K562 (cell line): Measurements from ENCODE around the gene SEH1L. TPM values are rescaled to one million over a fixed set of nuclear protein-coding genes. Genes with fewer than 3 reads are reported as not detected.

Source experiments
- DMBX1 ChIP-seq: fragments of 250-450 bp; sonication (Bioruptor Pico); IDR thresholded peaks from 2 replicates; pipeline ENCODE4 v1.8.0; 2022; ENCODE audit warnings: inconsistent platforms, mild to moderate bottlenecking, moderate library complexity, borderline replicate concordance
- FOXA3 ChIP-seq, 2 experiments: fragments of 450-650 bp in 1 of 2; sonication (generic) in 1 of 2; formaldehyde crosslinking; IDR thresholded peaks in 1 of 2; conservative IDR thresholded peaks in 1 of 2; 2 replicates each; pipeline versions ENCODE4 v1.4.0 to v1.8.0; 2020 to 2022; ENCODE audit warnings: mild to moderate bottlenecking in 2 of 2, missing genetic modification reagents in 1 of 2
- FOXK2 ChIP-seq, 2 experiments: fragments of 450-650 bp; IDR thresholded peaks in 1 of 2; conservative IDR thresholded peaks in 1 of 2; 2 replicates each; pipeline ENCODE4 v1.6.1; 2016; ENCODE audit warnings: low read depth in 2 of 2, mild to moderate bottlenecking in 1 of 2
- GTF2E2 ChIP-seq: fragments of 200-800 bp; sonication (Bioruptor generic); IDR thresholded peaks from 2 replicates; pipeline ENCODE4 v1.6.1; 2016; ENCODE audit warnings: missing genetic modification characterization, missing compliant biosample characterization
- MTA1 ChIP-seq: fragments of 450-650 bp; IDR thresholded peaks from 2 replicates; pipeline ENCODE4 v1.6.1; 2017; ENCODE audit warnings: borderline replicate concordance
- NFATC3 ChIP-seq: fragments of 450-650 bp; IDR thresholded peaks from 2 replicates; pipeline ENCODE4 v1.6.1; 2017; ENCODE audit warnings: mild to moderate bottlenecking
- NFIX ChIP-seq: fragments of 250-450 bp; sonication (Bioruptor Pico); IDR thresholded peaks from 2 replicates; pipeline ENCODE4 v1.4.0; 2020; ENCODE audit warnings: low read depth, mild to moderate bottlenecking, moderate library complexity
- ZNF217 ChIP-seq: sonication (generic); formaldehyde crosslinking; IDR thresholded peaks from 2 replicates; pipeline ENCODE4 v1.8.0; 2022; ENCODE audit warnings: mild to moderate bottlenecking, missing genetic modification reagents
- ZNF431 ChIP-seq: sonication (generic); formaldehyde crosslinking; IDR thresholded peaks from 2 replicates; pipeline ENCODE4 v1.8.0; 2022; ENCODE audit warnings: mild to moderate bottlenecking, missing genetic modification reagents
- polyA plus RNA-seq, 8 experiments: library from polyadenylated mRNA; depleted of rRNA in 4 of 8; stranded (reverse) in 5 of 8; unstranded in 3 of 8; fragments of >200 nt; fragmentation: Nextera tagmentation in 2 of 8; fragmentation: Illumina TruSeq in 1 of 8; extraction: Ambion mirVana in 2 of 8; extraction: Trizol in 1 of 8; gene quantifications; 2 replicates each; pipeline versions ENCODE4 v1.2.1 to v1.2.3, GENCODE V29; 2011 to 2014; ENCODE audit warnings: inconsistent platforms in 1 of 8, missing spikeins in 1 of 8
- total RNA-seq, 7 experiments: library from RNA; depleted of rRNA in 6 of 7; stranded (reverse); fragments of >200 nt in 6 of 7; fragmentation: Illumina TruSeq in 2 of 7; extraction: Trizol in 2 of 7; gene quantifications; 2 replicates each; pipeline versions ENCODE4 v1.2.1 to v1.2.3, GENCODE V29; 2011 to 2021; ENCODE audit warnings: low replicate concordance in 1 of 7
- TF ChIP-seq, protein P1 (sequence below): fragments of 450-650 bp; IDR thresholded peaks from 2 replicates; pipeline ENCODE4 v1.6.1; 2016; ENCODE audit warnings: mild to moderate bottlenecking, moderate library complexity
- TF ChIP-seq, protein P2 (sequence below), 2 experiments: fragments of 450-650 bp in 1 of 2; sonication (generic) in 1 of 2; formaldehyde crosslinking in 1 of 2; IDR thresholded peaks in 1 of 2; conservative IDR thresholded peaks in 1 of 2; 2 replicates each; pipeline versions ENCODE4 v1.6.1 to v1.8.1; 2016 to 2023; ENCODE audit warnings: mild to moderate bottlenecking in 2 of 2, moderate library complexity in 2 of 2, inconsistent platforms in 1 of 2, missing genetic modification reagents in 1 of 2
- TF ChIP-seq, protein P3 (sequence below): fragments of 450-650 bp; formaldehyde crosslinking; IDR thresholded peaks from 2 replicates; pipeline ENCODE4 v1.4.0; 2022; ENCODE audit warnings: mild to moderate bottlenecking, moderate library complexity
- TF ChIP-seq, protein P4 (sequence below): fragments of 450-650 bp; IDR thresholded peaks from 2 replicates; pipeline ENCODE4 v1.6.1; 2016

Gene SEH1L
- total and polyA plus RNA-seq, 9 of the 15 experiments (the other 6 are each of a cell fraction or from before 2014, with no cell fraction given) = 62.2 to 180 (median 108) TPM

DNA sequence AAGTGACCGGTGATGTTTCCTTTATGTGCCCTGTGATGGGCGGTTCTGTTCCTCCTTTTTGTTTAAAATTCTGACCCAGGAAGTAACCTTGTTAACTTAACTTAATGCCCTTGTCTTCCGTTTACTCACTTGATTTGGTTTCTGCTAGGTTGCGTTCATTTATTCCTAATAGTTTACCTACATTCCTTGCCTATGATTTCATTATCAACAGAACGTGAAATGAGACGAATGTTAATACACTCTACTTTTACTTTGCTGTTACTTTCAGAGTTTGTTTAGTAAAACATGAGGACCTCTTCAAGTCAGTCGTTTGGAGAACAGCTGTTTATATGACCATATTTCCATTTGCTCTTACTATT lies 44.0 kb downstream of the SEH1L start (continued):
- TF ChIP-seq, protein P1, sequence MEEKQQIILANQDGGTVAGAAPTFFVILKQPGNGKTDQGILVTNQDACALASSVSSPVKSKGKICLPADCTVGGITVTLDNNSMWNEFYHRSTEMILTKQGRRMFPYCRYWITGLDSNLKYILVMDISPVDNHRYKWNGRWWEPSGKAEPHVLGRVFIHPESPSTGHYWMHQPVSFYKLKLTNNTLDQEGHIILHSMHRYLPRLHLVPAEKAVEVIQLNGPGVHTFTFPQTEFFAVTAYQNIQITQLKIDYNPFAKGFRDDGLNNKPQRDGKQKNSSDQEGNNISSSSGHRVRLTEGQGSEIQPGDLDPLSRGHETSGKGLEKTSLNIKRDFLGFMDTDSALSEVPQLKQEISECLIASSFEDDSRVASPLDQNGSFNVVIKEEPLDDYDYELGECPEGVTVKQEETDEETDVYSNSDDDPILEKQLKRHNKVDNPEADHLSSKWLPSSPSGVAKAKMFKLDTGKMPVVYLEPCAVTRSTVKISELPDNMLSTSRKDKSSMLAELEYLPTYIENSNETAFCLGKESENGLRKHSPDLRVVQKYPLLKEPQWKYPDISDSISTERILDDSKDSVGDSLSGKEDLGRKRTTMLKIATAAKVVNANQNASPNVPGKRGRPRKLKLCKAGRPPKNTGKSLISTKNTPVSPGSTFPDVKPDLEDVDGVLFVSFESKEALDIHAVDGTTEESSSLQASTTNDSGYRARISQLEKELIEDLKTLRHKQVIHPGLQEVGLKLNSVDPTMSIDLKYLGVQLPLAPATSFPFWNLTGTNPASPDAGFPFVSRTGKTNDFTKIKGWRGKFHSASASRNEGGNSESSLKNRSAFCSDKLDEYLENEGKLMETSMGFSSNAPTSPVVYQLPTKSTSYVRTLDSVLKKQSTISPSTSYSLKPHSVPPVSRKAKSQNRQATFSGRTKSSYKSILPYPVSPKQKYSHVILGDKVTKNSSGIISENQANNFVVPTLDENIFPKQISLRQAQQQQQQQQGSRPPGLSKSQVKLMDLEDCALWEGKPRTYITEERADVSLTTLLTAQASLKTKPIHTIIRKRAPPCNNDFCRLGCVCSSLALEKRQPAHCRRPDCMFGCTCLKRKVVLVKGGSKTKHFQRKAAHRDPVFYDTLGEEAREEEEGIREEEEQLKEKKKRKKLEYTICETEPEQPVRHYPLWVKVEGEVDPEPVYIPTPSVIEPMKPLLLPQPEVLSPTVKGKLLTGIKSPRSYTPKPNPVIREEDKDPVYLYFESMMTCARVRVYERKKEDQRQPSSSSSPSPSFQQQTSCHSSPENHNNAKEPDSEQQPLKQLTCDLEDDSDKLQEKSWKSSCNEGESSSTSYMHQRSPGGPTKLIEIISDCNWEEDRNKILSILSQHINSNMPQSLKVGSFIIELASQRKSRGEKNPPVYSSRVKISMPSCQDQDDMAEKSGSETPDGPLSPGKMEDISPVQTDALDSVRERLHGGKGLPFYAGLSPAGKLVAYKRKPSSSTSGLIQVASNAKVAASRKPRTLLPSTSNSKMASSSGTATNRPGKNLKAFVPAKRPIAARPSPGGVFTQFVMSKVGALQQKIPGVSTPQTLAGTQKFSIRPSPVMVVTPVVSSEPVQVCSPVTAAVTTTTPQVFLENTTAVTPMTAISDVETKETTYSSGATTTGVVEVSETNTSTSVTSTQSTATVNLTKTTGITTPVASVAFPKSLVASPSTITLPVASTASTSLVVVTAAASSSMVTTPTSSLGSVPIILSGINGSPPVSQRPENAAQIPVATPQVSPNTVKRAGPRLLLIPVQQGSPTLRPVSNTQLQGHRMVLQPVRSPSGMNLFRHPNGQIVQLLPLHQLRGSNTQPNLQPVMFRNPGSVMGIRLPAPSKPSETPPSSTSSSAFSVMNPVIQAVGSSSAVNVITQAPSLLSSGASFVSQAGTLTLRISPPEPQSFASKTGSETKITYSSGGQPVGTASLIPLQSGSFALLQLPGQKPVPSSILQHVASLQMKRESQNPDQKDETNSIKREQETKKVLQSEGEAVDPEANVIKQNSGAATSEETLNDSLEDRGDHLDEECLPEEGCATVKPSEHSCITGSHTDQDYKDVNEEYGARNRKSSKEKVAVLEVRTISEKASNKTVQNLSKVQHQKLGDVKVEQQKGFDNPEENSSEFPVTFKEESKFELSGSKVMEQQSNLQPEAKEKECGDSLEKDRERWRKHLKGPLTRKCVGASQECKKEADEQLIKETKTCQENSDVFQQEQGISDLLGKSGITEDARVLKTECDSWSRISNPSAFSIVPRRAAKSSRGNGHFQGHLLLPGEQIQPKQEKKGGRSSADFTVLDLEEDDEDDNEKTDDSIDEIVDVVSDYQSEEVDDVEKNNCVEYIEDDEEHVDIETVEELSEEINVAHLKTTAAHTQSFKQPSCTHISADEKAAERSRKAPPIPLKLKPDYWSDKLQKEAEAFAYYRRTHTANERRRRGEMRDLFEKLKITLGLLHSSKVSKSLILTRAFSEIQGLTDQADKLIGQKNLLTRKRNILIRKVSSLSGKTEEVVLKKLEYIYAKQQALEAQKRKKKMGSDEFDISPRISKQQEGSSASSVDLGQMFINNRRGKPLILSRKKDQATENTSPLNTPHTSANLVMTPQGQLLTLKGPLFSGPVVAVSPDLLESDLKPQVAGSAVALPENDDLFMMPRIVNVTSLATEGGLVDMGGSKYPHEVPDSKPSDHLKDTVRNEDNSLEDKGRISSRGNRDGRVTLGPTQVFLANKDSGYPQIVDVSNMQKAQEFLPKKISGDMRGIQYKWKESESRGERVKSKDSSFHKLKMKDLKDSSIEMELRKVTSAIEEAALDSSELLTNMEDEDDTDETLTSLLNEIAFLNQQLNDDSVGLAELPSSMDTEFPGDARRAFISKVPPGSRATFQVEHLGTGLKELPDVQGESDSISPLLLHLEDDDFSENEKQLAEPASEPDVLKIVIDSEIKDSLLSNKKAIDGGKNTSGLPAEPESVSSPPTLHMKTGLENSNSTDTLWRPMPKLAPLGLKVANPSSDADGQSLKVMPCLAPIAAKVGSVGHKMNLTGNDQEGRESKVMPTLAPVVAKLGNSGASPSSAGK = no peak
- TF ChIP-seq FOXA3 (CRISPR knock-in tag; conservative IDR thresholded peaks at IDR 0.05 in 1 of 2, IDR thresholded peaks at IDR 0.05 in 1 of 2) = no peak
- TF ChIP-seq, protein P2, sequence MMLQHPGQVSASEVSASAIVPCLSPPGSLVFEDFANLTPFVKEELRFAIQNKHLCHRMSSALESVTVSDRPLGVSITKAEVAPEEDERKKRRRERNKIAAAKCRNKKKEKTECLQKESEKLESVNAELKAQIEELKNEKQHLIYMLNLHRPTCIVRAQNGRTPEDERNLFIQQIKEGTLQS (IDR thresholded peaks at IDR 0.05) = 0 out of 2 replicates have a peak, but pooled peaks have one; percentile 18
- TF ChIP-seq, protein P2 (CRISPR knock-in tag; conservative IDR thresholded peaks at IDR 0.05) = no peak
- TF ChIP-seq NFATC3 = 0 out of 2 replicates have a peak, but pooled peaks have one; percentile 41
- TF ChIP-seq, protein P3, sequence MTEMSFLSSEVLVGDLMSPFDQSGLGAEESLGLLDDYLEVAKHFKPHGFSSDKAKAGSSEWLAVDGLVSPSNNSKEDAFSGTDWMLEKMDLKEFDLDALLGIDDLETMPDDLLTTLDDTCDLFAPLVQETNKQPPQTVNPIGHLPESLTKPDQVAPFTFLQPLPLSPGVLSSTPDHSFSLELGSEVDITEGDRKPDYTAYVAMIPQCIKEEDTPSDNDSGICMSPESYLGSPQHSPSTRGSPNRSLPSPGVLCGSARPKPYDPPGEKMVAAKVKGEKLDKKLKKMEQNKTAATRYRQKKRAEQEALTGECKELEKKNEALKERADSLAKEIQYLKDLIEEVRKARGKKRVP (CRISPR knock-in tag) = no peak
- no peak for TF ChIP-seq MTA1
- 0 out of 2 replicates have a peak, but pooled peaks have one; percentile 42 for TF ChIP-seq GTF2E2 (tag)
- peak in 1 of 2 experiments; percentile 2; a peak in 1 of 4 replicates for TF ChIP-seq FOXK2 (conservative IDR thresholded peaks at IDR 0.05 in 1 of 2, IDR thresholded peaks at IDR 0.05 in 1 of 2; ENCODE audit: low read depth in 2 of 2)
- TF ChIP-seq ZNF217 (CRISPR knock-in tag) = no peak
- TF ChIP-seq ZNF431 = no peak
- TF ChIP-seq, protein P4, sequence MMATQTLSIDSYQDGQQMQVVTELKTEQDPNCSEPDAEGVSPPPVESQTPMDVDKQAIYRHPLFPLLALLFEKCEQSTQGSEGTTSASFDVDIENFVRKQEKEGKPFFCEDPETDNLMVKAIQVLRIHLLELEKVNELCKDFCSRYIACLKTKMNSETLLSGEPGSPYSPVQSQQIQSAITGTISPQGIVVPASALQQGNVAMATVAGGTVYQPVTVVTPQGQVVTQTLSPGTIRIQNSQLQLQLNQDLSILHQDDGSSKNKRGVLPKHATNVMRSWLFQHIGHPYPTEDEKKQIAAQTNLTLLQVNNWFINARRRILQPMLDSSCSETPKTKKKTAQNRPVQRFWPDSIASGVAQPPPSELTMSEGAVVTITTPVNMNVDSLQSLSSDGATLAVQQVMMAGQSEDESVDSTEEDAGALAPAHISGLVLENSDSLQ = no peak; the same call in 1 of the 2 replicates
- TF ChIP-seq DMBX1 (CRISPR knock-in tag) = no peak
- TF ChIP-seq NFIX (CRISPR knock-in tag) = no peak
